DOHH2 (cell line): ENCODE data around the gene TNFAIP8L1.
A peak's percentile ranks its signal among the peaks of the same experiment; 100 is the strongest.

ENCODE experiments used
- H3F3A ChIP-seq: fragments of 200-600 bp; sonication (generic), shearing (Covaris generic); 2 replicates; pipeline ENCODE4 v1.6.0; 2016; ENCODE audit warnings: antibody characterized with exemption, mild to moderate bottlenecking; ENCODE audit not compliant: control insufficient read depth, insufficient read depth
- H3K27ac ChIP-seq: fragments of 200-600 bp; sonication (generic); 2 replicates; pipeline ENCODE4 v1.5.1; 2014; ENCODE audit warnings: low read depth, mild to moderate bottlenecking, low read length, moderate library complexity
- H3K27me3 ChIP-seq: fragments of 200-600 bp; sonication (generic); 2 replicates; pipeline ENCODE4 v1.6.1; 2014; ENCODE audit warnings: mild to moderate bottlenecking, low read length, mixed read lengths; ENCODE audit not compliant: control insufficient read depth
- H3K36me3 ChIP-seq: fragments of 200-600 bp; sonication (generic); 2 replicates; pipeline ENCODE4 v1.6.1; 2014; ENCODE audit warnings: mild to moderate bottlenecking, low read length, moderate library complexity, mixed read lengths; ENCODE audit not compliant: control insufficient read depth
- H3K4me1 ChIP-seq: fragments of 200-600 bp; sonication (generic); 2 replicates; pipeline ENCODE4 v1.6.1; 2014; ENCODE audit warnings: mild to moderate bottlenecking, low read length, mixed read lengths; ENCODE audit not compliant: control insufficient read depth
- H3K4me2 ChIP-seq: fragments of 200-600 bp; sonication (generic); 2 replicates; pipeline ENCODE4 v1.6.0; 2014; ENCODE audit warnings: mild to moderate bottlenecking, low read length, moderate library complexity
- H3K4me3 ChIP-seq: fragments of 200-600 bp; sonication (generic); 2 replicates; pipeline ENCODE4 v1.5.1; 2014; ENCODE audit warnings: mild to moderate bottlenecking, low read length, mixed read lengths
- H3K79me2 ChIP-seq: fragments of 200-600 bp; sonication (generic); 2 replicates; pipeline ENCODE4 v1.6.1; 2014; ENCODE audit warnings: mild to moderate bottlenecking, low read length, mixed read lengths; ENCODE audit not compliant: control insufficient read depth
- H3K9me2 ChIP-seq: fragments of 200-600 bp; sonication (generic); replicated peaks from 2 replicates; pipeline ENCODE4 v1.6.1; 2014; ENCODE audit warnings: mild to moderate bottlenecking, low read length, mixed read lengths; ENCODE audit not compliant: control insufficient read depth
- H3K9me3 ChIP-seq: fragments of 200-600 bp; sonication (generic); 2 replicates; pipeline ENCODE4 v1.6.1; 2014; ENCODE audit warnings: antibody characterized with exemption, low read length, mixed read lengths; ENCODE audit not compliant: control insufficient read depth, insufficient read depth
- H4K20me1 ChIP-seq: fragments of 200-600 bp; sonication (generic); 2 replicates; pipeline ENCODE4 v1.6.0; 2014; ENCODE audit warnings: low read depth, mild to moderate bottlenecking, antibody characterized with exemption, low read length, moderate library complexity; ENCODE audit not compliant: control insufficient read depth, insufficient read depth
- EZH2phosphoT487 ChIP-seq: fragments of 200-600 bp; sonication (generic); IDR thresholded peaks from 2 replicates; pipeline ENCODE4 v1.6.1; 2017; ENCODE audit warnings: borderline replicate concordance, mild to moderate bottlenecking, antibody characterized with exemption, low read length, moderate library complexity, mixed read lengths
- TF ChIP-seq, protein P1 (sequence below): fragments of 200-600 bp; sonication (generic); IDR thresholded peaks from one replicate; pipeline ENCODE4 v1.5.1; 2014; ENCODE audit warnings: antibody characterized with exemption, mild to moderate bottlenecking, low read depth, low read length; ENCODE audit not compliant: poor library complexity, severe bottlenecking

The TNFAIP8L1 gene

DNA sequence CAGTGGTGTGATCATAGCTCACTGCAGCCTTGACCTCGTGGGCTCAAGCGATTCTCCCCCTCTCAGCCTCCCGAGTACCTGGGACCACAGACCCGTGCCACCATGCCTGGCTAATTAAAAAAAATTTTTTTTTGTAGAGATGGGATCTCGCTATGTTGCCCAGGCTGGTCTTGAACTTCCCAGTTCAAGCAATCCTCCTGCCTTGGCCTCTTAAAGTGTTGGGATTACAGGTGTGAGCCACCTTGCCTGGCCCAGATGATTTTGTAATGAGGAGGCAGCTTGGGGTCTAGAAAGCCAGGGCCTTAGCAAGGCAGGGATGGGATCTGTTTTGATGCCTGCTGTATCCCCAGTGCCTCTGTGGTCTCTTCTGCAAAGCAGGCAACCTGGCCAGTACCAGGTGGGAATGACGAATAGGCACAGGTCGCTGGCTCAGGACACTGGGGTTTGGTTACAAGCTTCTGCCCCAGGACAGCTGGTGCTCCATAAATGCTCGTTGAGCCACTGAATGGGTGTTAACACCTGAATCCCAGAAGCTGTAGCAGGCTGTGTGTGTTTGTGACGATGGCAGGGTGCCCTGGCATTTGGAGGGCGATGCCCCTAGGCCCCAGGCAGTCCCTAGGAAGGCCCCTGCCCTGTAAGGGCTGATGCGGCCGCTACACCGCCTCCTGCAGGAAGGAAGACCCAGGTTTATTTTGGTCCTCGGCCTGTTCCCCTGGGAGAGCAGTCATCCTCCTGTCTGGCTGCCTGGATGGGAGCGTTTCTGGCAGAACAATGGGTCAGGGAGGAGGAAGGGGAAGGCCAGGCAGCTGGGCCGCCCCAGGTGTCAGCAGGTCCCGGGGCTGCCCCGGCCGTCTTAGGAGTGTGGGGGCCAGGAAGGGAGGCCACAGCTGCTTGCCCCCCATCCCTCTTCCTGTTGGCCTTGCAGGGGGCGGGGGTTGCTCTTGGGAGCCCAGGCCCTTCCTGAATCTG lies 8.6 kb downstream of the TNFAIP8L1 start:
- no peaks in the 10 kb centered on the region for H3K9me3 ChIP-seq
- H3K79me2 ChIP-seq = no peaks in the 10 kb centered on the region
- H3K36me3 ChIP-seq = no peaks in the 10 kb centered on the region
- no peaks in the 10 kb centered on the region for H3K9me2 ChIP-seq
- no peaks in the 10 kb centered on the region for H3F3A ChIP-seq
- H3K27ac ChIP-seq = no peak overlapping the region
- no peak overlapping the region for H3K4me2 ChIP-seq
- peaks cover 6% of the 10 kb centered on the region for H3K4me1 ChIP-seq
- H3K27me3 ChIP-seq = no peaks in the 10 kb centered on the region
- TF ChIP-seq, protein P1, sequence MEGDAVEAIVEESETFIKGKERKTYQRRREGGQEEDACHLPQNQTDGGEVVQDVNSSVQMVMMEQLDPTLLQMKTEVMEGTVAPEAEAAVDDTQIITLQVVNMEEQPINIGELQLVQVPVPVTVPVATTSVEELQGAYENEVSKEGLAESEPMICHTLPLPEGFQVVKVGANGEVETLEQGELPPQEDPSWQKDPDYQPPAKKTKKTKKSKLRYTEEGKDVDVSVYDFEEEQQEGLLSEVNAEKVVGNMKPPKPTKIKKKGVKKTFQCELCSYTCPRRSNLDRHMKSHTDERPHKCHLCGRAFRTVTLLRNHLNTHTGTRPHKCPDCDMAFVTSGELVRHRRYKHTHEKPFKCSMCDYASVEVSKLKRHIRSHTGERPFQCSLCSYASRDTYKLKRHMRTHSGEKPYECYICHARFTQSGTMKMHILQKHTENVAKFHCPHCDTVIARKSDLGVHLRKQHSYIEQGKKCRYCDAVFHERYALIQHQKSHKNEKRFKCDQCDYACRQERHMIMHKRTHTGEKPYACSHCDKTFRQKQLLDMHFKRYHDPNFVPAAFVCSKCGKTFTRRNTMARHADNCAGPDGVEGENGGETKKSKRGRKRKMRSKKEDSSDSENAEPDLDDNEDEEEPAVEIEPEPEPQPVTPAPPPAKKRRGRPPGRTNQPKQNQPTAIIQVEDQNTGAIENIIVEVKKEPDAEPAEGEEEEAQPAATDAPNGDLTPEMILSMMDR = peak; percentile 15
- TF ChIP-seq EZH2phosphoT487 = no peak
- no peak overlapping the region for H3K4me3 ChIP-seq
- H4K20me1 ChIP-seq = no peaks in the 10 kb centered on the region

DNA sequence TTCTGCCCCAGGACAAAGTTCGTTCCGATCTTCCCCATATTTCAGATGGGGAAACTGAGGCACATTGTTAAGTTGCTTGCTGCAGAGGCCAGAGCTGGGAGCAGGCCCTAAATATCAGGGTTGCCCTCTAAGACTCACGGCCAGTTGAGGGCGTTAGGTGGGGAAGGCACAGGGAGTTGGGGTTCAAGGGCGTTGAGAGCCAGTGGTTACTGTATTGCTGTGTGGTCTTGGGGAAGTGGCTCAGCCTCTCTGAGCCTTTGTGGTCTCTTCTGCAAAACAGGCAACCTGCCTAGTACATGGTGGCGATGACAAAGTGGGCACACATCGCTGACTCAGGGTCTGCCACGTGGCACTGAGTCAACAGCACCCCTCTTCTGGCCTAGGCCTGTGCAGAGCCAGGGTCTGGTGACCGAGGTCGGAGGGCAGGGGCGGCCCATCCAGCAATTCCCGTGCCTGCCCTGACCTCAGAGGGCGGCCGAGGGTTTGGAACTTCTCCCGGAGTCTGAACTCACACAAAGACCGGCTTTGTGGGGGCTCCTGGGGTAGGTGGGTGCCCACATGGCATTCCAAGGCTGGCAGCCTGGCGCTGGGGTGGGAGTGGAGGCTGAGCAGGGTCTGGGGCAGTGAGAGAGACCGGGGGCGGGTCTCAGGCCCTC lies 10.2 kb downstream of the TNFAIP8L1 start:
- Histone ChIP-seq H3K9me2 (no peaks in the 10 kb centered on the region), H4K20me1 (no peaks in the 10 kb centered on the region), H3K27ac (no peak overlapping the region), H3K4me3 (no peak overlapping the region), H3K9me3 (no peaks in the 10 kb centered on the region), H3F3A (no peaks in the 10 kb centered on the region), H3K79me2 (no peaks in the 10 kb centered on the region), H3K36me3 (peaks cover 1% of the 10 kb centered on the region; the same call in 1 of the 2 replicates), H3K4me1 (peaks cover 7% of the 10 kb centered on the region), H3K27me3 (no peaks in the 10 kb centered on the region), H3K4me2 (no peak overlapping the region)
- TF ChIP-seq, protein P1 = no peak
- TF ChIP-seq EZH2phosphoT487 = no peak

DNA sequence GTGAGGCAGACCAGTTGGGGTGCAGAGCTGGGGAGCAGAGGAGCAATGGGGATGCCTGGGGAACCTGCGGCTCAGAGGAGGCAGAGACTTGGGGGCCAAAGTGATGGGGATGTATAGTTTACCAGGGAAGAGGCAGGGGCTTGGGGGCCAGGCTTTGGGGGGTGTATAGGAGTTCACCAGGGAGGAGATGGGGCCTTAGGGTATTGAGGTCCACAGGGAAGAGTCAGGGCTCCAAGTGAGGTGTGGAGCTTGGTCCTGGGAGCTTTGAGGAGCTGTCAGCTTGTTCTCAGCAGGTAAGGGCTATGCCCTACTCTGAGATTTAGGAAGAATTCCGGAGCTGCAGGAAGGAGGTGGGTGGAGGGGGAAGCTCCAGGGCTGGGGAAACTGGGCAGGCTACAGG lies 10.8 kb downstream of the TNFAIP8L1 start:
- TF ChIP-seq, protein P1 = no peak
- no peak for TF ChIP-seq EZH2phosphoT487
- no peak overlapping the region for H3K4me2 ChIP-seq

More for the DNA sequence above, 10.8 kb downstream of the TNFAIP8L1 start:
- Histone ChIP-seq H4K20me1 (no peaks in the 10 kb centered on the region), H3K9me3 (no peaks in the 10 kb centered on the region), H3K36me3 (peaks cover 5% of the 10 kb centered on the region; the same call in 1 of the 2 replicates), H3K27ac (no peak overlapping the region), H3K27me3 (no peaks in the 10 kb centered on the region), H3K4me3 (no peak overlapping the region), H3F3A (peaks cover 3% of the 10 kb centered on the region; the same call in 1 of the 2 replicates), H3K9me2 (no peaks in the 10 kb centered on the region), H3K4me1 (peaks cover 14% of the 10 kb centered on the region), H3K79me2 (no peaks in the 10 kb centered on the region)
